Measurements from ENCODE around the gene ASF1B.

- TF ChIP-seq ZFX (IDR thresholded peaks at IDR 0.05) (no peak), CTCF (conservative IDR thresholded peaks at IDR 0.05) (no peak)
Measured at GRCh38 chr19:14162871-14163297, 26.5 kb upstream of the ASF1B start.
